Prostate gland (tissue), 2 donors: ENCODE results near the gene KCNH2. TPM values are rescaled to one million over a fixed set of nuclear protein-coding genes. Genes with fewer than 3 reads are reported as not detected.

Experiments used
- DNase-seq: peaks from one replicate; pipeline ENCODE4 v3.0.0-alpha.2; 2019; ENCODE audit warnings: low spot score
- H3K27ac ChIP-seq, 2 donors: fragments of 200-600 bp; sonication (generic); 2 replicates each; pipeline ENCODE4 v1.5.1; 2017 to 2019
- H3K27me3 ChIP-seq: fragments of 200-600 bp; sonication (generic); replicated peaks from 2 replicates; pipeline ENCODE4 v1.5.1; 2019; ENCODE audit not compliant: insufficient read depth
- H3K36me3 ChIP-seq, 2 donors: fragments of 200-600 bp; sonication (generic); 1 replicate in 1 of 2; 2 replicates in 1 of 2; pipeline versions ENCODE4 v1.5.1 to v1.8.1; 2017 to 2019
- H3K4me1 ChIP-seq: fragments of 200-600 bp; sonication (generic); replicated peaks from 2 replicates; pipeline ENCODE4 v1.5.1; 2019
- H3K4me3 ChIP-seq, 2 donors: fragments of 200-600 bp; sonication (generic); 2 replicates each; pipeline ENCODE4 v1.5.1; 2017 to 2019
- H3K9me3 ChIP-seq: fragments of 200-600 bp; sonication (generic); 2 replicates; pipeline ENCODE4 v1.5.1; 2017
- CTCF ChIP-seq, 4 experiments: fragments of 200-600 bp in 2 of 4; fragments of 450-650 bp in 2 of 4; sonication (generic) in 2 of 4; IDR thresholded peaks; 1 replicate in 3 of 4; 2 replicates in 1 of 4; pipeline ENCODE4 v1.5.1; 2016 to 2019; ENCODE audit warnings: antibody characterized with exemption in 4 of 4, mild to moderate bottlenecking in 2 of 4, moderate library complexity in 2 of 4
- POLR2A ChIP-seq: fragments of 450-650 bp; IDR thresholded peaks from one replicate; pipeline ENCODE4 v1.6.1; 2016; ENCODE audit warnings: antibody characterized with exemption, mild to moderate bottlenecking
- POLR2AphosphoS5 ChIP-seq: sonication (generic); formaldehyde crosslinking; IDR thresholded peaks from one replicate; pipeline ENCODE4 v1.6.1; 2017; ENCODE audit warnings: antibody characterized with exemption
- WGBS: methylation state at CpG from one replicate; pipeline ENCODE4 v1.1.5; 2018; 5-methylcytosine and 5-hydroxymethylcytosine counted together
- intact Hi-C: fragments of 100-400 bp; cut with DNase I; formaldehyde crosslinking; loops from one replicate; pipeline ENCODE4 v1.14.2; 2022
- total RNA-seq, 2 donors: library from RNA; depleted of rRNA; stranded (reverse); fragments of >200 nt; gene quantifications; one replicate each; pipeline ENCODE4 v1.1.0, GENCODE V29; 2016

Gene KCNH2
- total RNA-seq, 2 donors from 2014 or later: 10.1 to 184 TPM

GRCh38 chr7:150986556-150986955, 8.4 kb upstream of the KCNH2 start:
- TF ChIP-seq POLR2AphosphoS5: no peak
- no peak for TF ChIP-seq POLR2A
- TF ChIP-seq CTCF (IDR thresholded peaks at IDR 0.05): no peak
- no peak overlapping the region for H3K27ac ChIP-seq
- 65% methylated on average over 5 of the region's 5 CpGs for WGBS
- no peaks in the 10 kb centered on the region for H3K27me3 ChIP-seq
- no peak overlapping the region for H3K4me3 ChIP-seq
- no peaks in the 10 kb centered on the region for H3K36me3 ChIP-seq
- intact Hi-C loops: loop anchor here (1.0 to 2.0 kb wide), 2 partner anchors 88 to 208 kb away; no protein-coding TSS in a partner anchor
- DNase-seq: no peak
- no peaks in the 10 kb centered on the region for H3K9me3 ChIP-seq
- no peaks in the 10 kb centered on the region for H3K4me1 ChIP-seq

- H3K27me3 ChIP-seq: no peaks in the 10 kb centered on the region
- H3K4me1 ChIP-seq: no peaks in the 10 kb centered on the region
- DNase-seq: no peak
- intact Hi-C loops: loop anchor here (1.0 to 2.0 kb wide), 2 partner anchors 88 to 207 kb away; no protein-coding TSS in a partner anchor
- no peak overlapping the region for H3K4me3 ChIP-seq
- H3K36me3 ChIP-seq: no peaks in the 10 kb centered on the region
- H3K27ac ChIP-seq: no peak overlapping the region
- H3K9me3 ChIP-seq: no peaks in the 10 kb centered on the region
- 11% methylated on average over 16 of the region's 16 CpGs for WGBS
- TF ChIP-seq POLR2AphosphoS5: no peak
- peak in 3 of 4 experiments; percentile 36 to 60 (median 55) for TF ChIP-seq CTCF (IDR thresholded peaks at IDR 0.05)
Measured at GRCh38 chr7:150986099-150986512, 8.0 kb upstream of the KCNH2 start.

- intact Hi-C loops: loop anchor here (2.0 kb wide), 1 partner anchor 21 kb away; no protein-coding TSS in a partner anchor
- Histone ChIP-seq H3K27ac (no peak overlapping the region), H3K27me3 (no peaks in the 10 kb centered on the region), H3K36me3 (no peaks in the 10 kb centered on the region), H3K4me1 (no peaks in the 10 kb centered on the region), H3K9me3 (no peaks in the 10 kb centered on the region), H3K4me3 (no peak overlapping the region)
- DNase-seq: no peak
- no peak for TF ChIP-seq POLR2AphosphoS5
- WGBS: 0% methylated on average over 2 of the region's 2 CpGs
Measured at GRCh38 chr7:150983893-150984368, 5.8 kb upstream of the KCNH2 start.

GRCh38 chr7:150982351-150982750, 4.2 kb upstream of the KCNH2 start:
- intact Hi-C loops: no loop called here
- no peaks in the 10 kb centered on the region for H3K27me3 ChIP-seq

GRCh38 chr7:150981644-150982043, 3.5 kb upstream of the KCNH2 start:
- Histone ChIP-seq H3K36me3 (no peaks in the 10 kb centered on the region), H3K27ac (no peak overlapping the region), H3K4me3 (no peak overlapping the region), H3K4me1 (no peaks in the 10 kb centered on the region), H3K9me3 (no peaks in the 10 kb centered on the region), H3K27me3 (no peaks in the 10 kb centered on the region)
- WGBS: 61% methylated on average over 6 of the region's 6 CpGs
- TF ChIP-seq POLR2AphosphoS5: no peak
- no peak for DNase-seq
- intact Hi-C loops: no loop called here

More at GRCh38 chr7:150982351-150982750, 4.2 kb upstream of the KCNH2 start:
- H3K36me3 ChIP-seq: no peaks in the 10 kb centered on the region
- 33% methylated on average over 3 of the region's 3 CpGs for WGBS
- no peak overlapping the region for H3K4me3 ChIP-seq
- H3K4me1 ChIP-seq: no peaks in the 10 kb centered on the region
- no peak for TF ChIP-seq CTCF (IDR thresholded peaks at IDR 0.05)
- TF ChIP-seq POLR2A: no peak
- no peak overlapping the region for H3K27ac ChIP-seq
- H3K9me3 ChIP-seq: no peaks in the 10 kb centered on the region
- DNase-seq: no peak

GRCh38 chr7:150980663-150981062, 2.5 kb upstream of the KCNH2 start:
- Histone ChIP-seq H3K9me3 (no peaks in the 10 kb centered on the region), H3K36me3 (no peaks in the 10 kb centered on the region), H3K27ac (no peak overlapping the region), H3K4me3 (no peak overlapping the region), H3K4me1 (no peaks in the 10 kb centered on the region), H3K27me3 (peaks cover 2% of the 10 kb centered on the region)
- no peak for TF ChIP-seq POLR2AphosphoS5
- DNase-seq: no peak
- WGBS: 45% methylated on average over 2 of the region's 2 CpGs
- intact Hi-C loops: no loop called here
